Cardiac muscle cell (in vitro differentiated cells and primary cell): ENCODE measurements around the gene ARL15. TPM values are rescaled to one million over a fixed set of nuclear protein-coding genes. Genes with fewer than 3 reads are reported as not detected.

Source experiments
- polyA plus RNA-seq: library from polyadenylated mRNA; unstranded; fragments of >200 nt; fragmentation: Nextera tagmentation; extraction: Ambion mirVana; gene quantifications from 2 replicates; pipeline ENCODE4 v1.2.1, GENCODE V29; 2016
- total RNA-seq: library from RNA; depleted of rRNA; stranded (reverse); fragments of >200 nt; gene quantifications from 2 replicates; pipeline ENCODE4 v1.2.3, GENCODE V29; 2016

The ARL15 gene
- total and polyA plus RNA-seq, 2 experiments from 2014 or later: 23.2 to 27.4 TPM

Other genes starting within 250 kb of the ARL15 start
- gene HSPB3, start 145.1 kb upstream of the ARL15 start, total RNA-seq: 45.4 and 79.4 TPM in 2 replicates
- gene HSPB3, start 145.1 kb upstream of the ARL15 start, polyA plus RNA-seq: 51.7 and 57.3 TPM in 2 replicates
- 108 and 120 TPM in 2 replicates for gene SNX18, start 207.2 kb upstream of the ARL15 start, total RNA-seq
- 8.7 and 15.6 TPM in 2 replicates for gene SNX18, start 207.2 kb upstream of the ARL15 start, polyA plus RNA-seq